ENCODE data around the gene EPHA6.
"Not testable (repeated sequence)": the region's sequence is repeated elsewhere in the genome, so short reads cannot be mapped to it uniquely, and the experiment has no call there.

Gene EPHA6

DNA sequence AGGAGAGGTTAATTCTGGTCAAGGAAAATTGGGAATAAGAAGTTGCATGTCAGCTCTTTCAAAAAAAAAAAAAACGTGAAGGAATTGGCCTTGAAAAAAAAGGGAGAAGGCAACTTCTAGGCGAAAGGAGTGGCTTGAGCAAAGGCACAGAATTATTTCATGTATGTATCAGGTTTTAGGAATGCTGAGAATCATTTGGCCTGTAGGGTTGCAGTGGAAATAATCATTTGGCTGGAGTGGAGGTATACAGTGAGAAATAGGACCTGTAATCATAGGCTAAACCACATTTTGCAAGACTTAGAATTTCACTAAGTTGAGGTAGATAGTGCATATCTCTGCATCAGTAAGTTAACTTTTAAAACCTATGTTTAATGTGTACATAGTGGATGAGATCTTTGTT is 54.9 kb downstream of the EPHA6 start:
- Mint-ChIP-seq H3K27ac (no peak overlapping the region), H3K4me1 (no peaks in the 10 kb centered on the region), H3K9me3 (no peaks in the 10 kb centered on the region), H3K27me3 (ENCODE audit: low read depth) (no peaks in the 10 kb centered on the region), H3K4me3 (no peak overlapping the region), H3K36me3 (ENCODE audit: low read depth) (no peaks in the 10 kb centered on the region)
- no peak for TF ChIP-seq CTCF (IDR thresholded peaks at IDR 0.05; ENCODE audit: unreplicated experiment in 3 of 3)

DNA sequence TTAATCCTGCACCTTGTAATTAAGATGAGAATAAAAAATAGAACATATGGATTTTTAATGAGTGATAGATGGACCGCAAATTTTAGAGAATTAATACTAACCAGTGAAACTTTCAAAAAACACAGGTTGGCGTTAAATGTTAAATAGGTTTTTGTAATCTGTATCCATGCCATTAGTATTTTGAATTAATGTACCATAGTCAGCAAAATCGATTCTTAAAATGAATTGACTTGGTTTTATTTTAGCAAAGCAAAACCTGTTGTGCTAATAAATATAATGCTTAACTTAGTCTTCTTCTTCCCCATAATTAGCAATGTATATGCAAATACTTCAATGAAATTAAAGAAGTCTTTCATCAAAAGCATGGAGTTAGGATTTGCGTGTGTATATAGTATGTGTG is 63.1 kb downstream of the EPHA6 start:
- TF ChIP-seq CTCF (IDR thresholded peaks at IDR 0.05; ENCODE audit: unreplicated experiment in 3 of 3) = no peak
- H3K4me3 Mint-ChIP-seq = no peak overlapping the region
- H3K27me3 Mint-ChIP-seq (ENCODE audit: low read depth) = no peaks in the 10 kb centered on the region
- no peaks in the 10 kb centered on the region for H3K4me1 Mint-ChIP-seq
- peaks cover 2% of the 10 kb centered on the region for H3K9me3 Mint-ChIP-seq
- H3K36me3 Mint-ChIP-seq (ENCODE audit: low read depth) = no peaks in the 10 kb centered on the region
- H3K27ac Mint-ChIP-seq = no peak overlapping the region

DNA sequence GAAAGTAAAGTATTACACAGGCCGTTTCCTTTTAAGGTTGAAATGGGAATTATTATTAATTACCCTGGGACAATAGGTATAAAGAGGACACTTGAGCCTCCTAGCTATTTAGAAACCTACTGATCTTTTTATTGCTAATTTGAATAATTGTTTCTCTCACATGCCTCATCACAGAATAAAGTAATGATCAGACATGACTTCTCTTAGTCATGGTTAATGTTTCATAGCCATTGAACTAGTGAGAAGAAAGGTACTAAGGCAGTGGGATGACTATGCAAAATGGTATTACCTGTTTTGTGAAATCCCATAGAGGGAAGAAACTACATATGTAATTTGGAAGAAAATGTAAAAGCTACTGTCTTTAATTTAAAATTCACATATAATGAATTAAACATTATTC is 85.6 kb downstream of the EPHA6 start:
- Mint-ChIP-seq H3K4me3 (no peak overlapping the region), H3K27me3 (ENCODE audit: low read depth) (no peaks in the 10 kb centered on the region), H3K27ac (no peak overlapping the region), H3K4me1 (no peaks in the 10 kb centered on the region), H3K9me3 (peaks cover 3% of the 10 kb centered on the region), H3K36me3 (ENCODE audit: low read depth) (no peaks in the 10 kb centered on the region)
- TF ChIP-seq CTCF (IDR thresholded peaks at IDR 0.05; ENCODE audit: unreplicated experiment in 3 of 3) = no peak

- no peak for TF ChIP-seq CTCF (IDR thresholded peaks at IDR 0.05; ENCODE audit: unreplicated experiment in 3 of 3)
- H3K9me3 Mint-ChIP-seq = peaks cover 3% of the 10 kb centered on the region
- no peak overlapping the region for H3K4me3 Mint-ChIP-seq
- H3K36me3 Mint-ChIP-seq (ENCODE audit: low read depth) = no peaks in the 10 kb centered on the region
- H3K27ac Mint-ChIP-seq = no peak overlapping the region
- no peaks in the 10 kb centered on the region for H3K4me1 Mint-ChIP-seq
- no peaks in the 10 kb centered on the region for H3K27me3 Mint-ChIP-seq (ENCODE audit: low read depth)
Observed at GRCh38 chr3:96900566-96900965, 86.2 kb downstream of the EPHA6 start.

DNA sequence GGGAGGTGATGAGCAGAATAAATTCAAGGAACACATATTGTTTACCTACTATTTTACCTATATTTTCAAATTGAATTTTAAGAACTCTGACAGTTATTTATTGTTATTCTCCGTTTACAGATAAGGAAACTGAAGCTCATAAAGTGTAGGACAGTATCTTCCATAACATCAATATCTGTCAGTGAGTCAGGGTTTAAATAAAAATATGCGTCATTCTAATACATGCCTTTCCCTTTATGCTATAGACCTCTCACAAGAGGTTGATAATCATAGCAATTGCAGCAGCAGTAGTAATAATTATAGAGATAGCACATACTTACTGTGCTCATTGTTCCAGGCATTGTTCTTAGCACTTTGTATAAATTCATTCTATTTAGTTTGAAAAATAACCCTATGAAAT is 101.1 kb downstream of the EPHA6 start:
- Mint-ChIP-seq H3K27ac (no peak overlapping the region), H3K36me3 (ENCODE audit: low read depth) (no peaks in the 10 kb centered on the region), H3K27me3 (ENCODE audit: low read depth) (no peaks in the 10 kb centered on the region), H3K4me3 (no peak overlapping the region), H3K4me1 (no peaks in the 10 kb centered on the region), H3K9me3 (no peaks in the 10 kb centered on the region)
- no peak for TF ChIP-seq CTCF (IDR thresholded peaks at IDR 0.05; ENCODE audit: unreplicated experiment in 3 of 3)

DNA sequence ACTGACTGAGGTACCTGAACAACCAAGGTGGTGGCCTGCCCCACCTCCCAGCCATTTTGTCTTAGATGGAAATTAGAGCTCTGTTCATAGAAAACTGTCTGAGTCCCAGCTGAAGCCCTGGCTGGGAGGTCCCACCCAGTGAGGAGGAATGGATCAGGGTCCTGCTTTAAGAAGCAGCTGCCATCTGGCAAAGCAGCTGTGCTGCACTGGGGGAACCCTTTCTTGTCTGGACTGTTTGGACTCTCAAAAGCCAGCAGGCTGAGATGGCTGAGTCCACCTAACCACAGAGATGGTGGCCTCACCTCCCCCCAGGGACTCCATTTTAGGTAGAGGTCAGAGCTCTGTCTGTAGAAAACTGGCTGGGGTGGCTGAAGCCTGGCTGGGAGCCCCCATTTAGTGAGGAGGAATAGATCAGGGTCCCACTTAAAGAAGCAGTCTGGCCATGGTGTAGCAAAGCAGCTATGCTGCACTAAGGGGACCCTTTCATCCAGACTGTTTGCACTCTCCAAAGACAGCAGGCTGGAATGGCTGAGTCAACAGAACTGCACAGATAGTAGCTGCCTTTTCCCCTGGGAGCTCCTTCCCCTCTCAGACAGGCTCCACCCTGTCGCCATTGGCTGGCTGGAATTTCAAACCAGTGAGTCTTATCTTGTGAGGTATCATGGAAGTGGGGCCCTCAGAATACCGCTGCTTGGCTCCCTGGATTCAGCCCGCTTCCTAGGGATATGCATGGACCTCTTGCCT is 116.9 kb downstream of the EPHA6 start:
- Mint-ChIP-seq H3K36me3 (ENCODE audit: low read depth) (peaks cover 23% of the 10 kb centered on the region), H3K27ac (no peak overlapping the region), H3K27me3 (ENCODE audit: low read depth) (no peaks in the 10 kb centered on the region), H3K9me3 (peaks cover 32% of the 10 kb centered on the region), H3K4me3 (no peak overlapping the region), H3K4me1 (no peaks in the 10 kb centered on the region)
- no peak for TF ChIP-seq CTCF (IDR thresholded peaks at IDR 0.05; ENCODE audit: unreplicated experiment in 3 of 3)

DNA sequence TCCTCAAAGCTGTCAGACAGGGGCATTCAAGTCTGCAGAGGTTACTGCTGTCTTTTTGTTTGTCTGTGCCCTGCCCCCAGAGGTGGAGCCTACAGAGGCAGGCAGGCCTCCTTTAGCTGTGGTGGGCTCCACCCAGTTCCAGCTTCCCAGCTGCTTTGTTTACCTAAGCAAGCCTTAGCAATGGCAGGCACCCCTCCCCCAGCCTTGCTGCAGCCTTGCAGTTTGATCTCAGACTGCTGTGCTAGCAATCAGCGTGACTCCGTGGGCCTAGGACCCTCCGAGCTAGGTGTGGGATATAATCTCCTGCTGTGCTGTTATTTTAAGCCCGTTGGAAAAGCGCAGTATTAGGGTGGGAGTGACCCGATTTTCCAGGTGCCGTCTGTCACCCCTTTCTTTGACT is 127.7 kb downstream of the EPHA6 start:
- not testable (repeated sequence) for H3K27ac Mint-ChIP-seq

More for the DNA sequence above, 127.7 kb downstream of the EPHA6 start:
- H3K36me3 Mint-ChIP-seq (ENCODE audit: low read depth); H3K27me3 Mint-ChIP-seq (ENCODE audit: low read depth); H3K4me3 Mint-ChIP-seq; H3K4me1 Mint-ChIP-seq: not testable (repeated sequence)
- peaks cover 13% of the 10 kb centered on the region for H3K9me3 Mint-ChIP-seq
